Endothelial cell of umbilical vein (primary cell): Measurements from ENCODE around the gene HECA. TPM values are rescaled to one million over a fixed set of nuclear protein-coding genes. Genes with fewer than 3 reads are reported as not detected.

Experiments used
- BruUV-seq: library from RNA; stranded (reverse); fragments of 400-500 nt; replicated peaks from 2 replicates; lab custom pipeline; 2021; lab: Mats Ljungman, UMichigan
- CTCF ChIA-PET: fragments of 300-600, 350-600 bp; sonication (Branson Sonifier 250); formaldehyde crosslinking; loops from one replicate; lab custom pipeline; 2021; ENCODE audit warnings: antibody characterized with exemption, inconsistent platforms; lab: Charles Lee
- POLR2A ChIA-PET: fragments of 300-600, 350-600 bp; sonication (Branson Sonifier 250); formaldehyde crosslinking; loops from one replicate; lab custom pipeline; 2021; ENCODE audit warnings: antibody characterized with exemption, inconsistent platforms; lab: Charles Lee
- DNase-seq: peaks from one replicate; pipeline ENCODE4 v3.0.0-alpha.2; 2011; ENCODE audit warnings: low read depth, low spot score
- FAIRE-seq: peaks from 2 replicates; lab custom pipeline; 2011; peaks lifted over from hg19 to GRCh38; lab: Jason Lieb, UNC
- H2AFZ ChIP-seq: 2 replicates; pipeline ENCODE4 v1.6.0; 2012; ENCODE audit warnings: low read depth, low read length, control low read depth, inconsistent platforms
- H3K27ac ChIP-seq: 2 replicates; pipeline ENCODE4 v1.5.1; 2011; ENCODE audit warnings: low read depth, mild to moderate bottlenecking, control low read depth, low read length, moderate library complexity; ENCODE audit not compliant: insufficient read depth
- H3K27me3 ChIP-seq, 2 experiments: 2 replicates each; pipeline versions ENCODE4 v1.6.0 to v1.6.1; 2011; ENCODE audit warnings: low read length in 2 of 2, mixed read lengths in 1 of 2; ENCODE audit not compliant: control insufficient read depth in 2 of 2, insufficient read depth in 2 of 2
- H3K36me3 ChIP-seq, 2 experiments: 2 replicates in 1 of 2; 3 replicates in 1 of 2; pipeline ENCODE4 v1.5.1; 2011; ENCODE audit warnings: low read length in 2 of 2, mild to moderate bottlenecking in 1 of 2, moderate library complexity in 1 of 2; ENCODE audit not compliant: control insufficient read depth in 2 of 2, insufficient read depth in 2 of 2; ENCODE audit errors: extremely low read depth in 1 of 2
- H3K4me1 ChIP-seq: 3 replicates; pipeline ENCODE4 v1.5.1; 2011; ENCODE audit warnings: mild to moderate bottlenecking, low read length; ENCODE audit not compliant: control insufficient read depth, insufficient read depth; ENCODE audit errors: extremely low read depth
- H3K4me2 ChIP-seq: 2 replicates; pipeline ENCODE4 v1.6.1; 2011; ENCODE audit warnings: low read length, control low read depth, mixed read lengths; ENCODE audit not compliant: insufficient read depth
- H3K4me3 ChIP-seq, 3 experiments: fragments of 200-600 bp in 1 of 3; sonication (generic), shearing (Covaris generic) in 1 of 3; replicated peaks in 1 of 3; 2 replicates each; pipeline ENCODE4 v1.5.1; 2011 to 2016; ENCODE audit warnings: control low read depth in 3 of 3, low read length in 3 of 3, mild to moderate bottlenecking in 2 of 3, inconsistent platforms in 1 of 3, low read depth in 1 of 3, moderate library complexity in 1 of 3; ENCODE audit not compliant: insufficient read depth in 1 of 3
- H3K79me2 ChIP-seq: 2 replicates; pipeline ENCODE4 v1.6.0; 2012; ENCODE audit warnings: low read length, inconsistent platforms; ENCODE audit not compliant: control insufficient read depth, insufficient read depth
- H3K9ac ChIP-seq: replicated peaks from 2 replicates; pipeline ENCODE3; 2011; ENCODE audit warnings: low read length, control low read depth; ENCODE audit not compliant: insufficient read depth; ENCODE audit errors: extremely low read depth
- H3K9me1 ChIP-seq: replicated peaks from 3 replicates; pipeline ENCODE4 v1.6.0; 2011; ENCODE audit warnings: mild to moderate bottlenecking, low read length; ENCODE audit not compliant: control insufficient read depth, insufficient read depth; ENCODE audit errors: extremely low read depth
- H3K9me3 ChIP-seq: replicated peaks from 2 replicates; pipeline ENCODE4 v1.5.1; 2012; ENCODE audit warnings: low read length, inconsistent platforms; ENCODE audit not compliant: control insufficient read depth, insufficient read depth
- H4K20me1 ChIP-seq: replicated peaks from 2 replicates; pipeline ENCODE3; 2011; ENCODE audit warnings: mild to moderate bottlenecking, low read length; ENCODE audit not compliant: control insufficient read depth, insufficient read depth; ENCODE audit errors: extremely low read depth
- CTCF ChIP-seq, 2 donors: IDR thresholded peaks; 1 replicate in 1 of 2; 2 replicates in 1 of 2; pipeline ENCODE4 v1.5.1; 2011; ENCODE audit warnings: low read length in 2 of 2, mild to moderate bottlenecking in 2 of 2, moderate library complexity in 2 of 2, control low read depth in 1 of 2, inconsistent platforms in 1 of 2, low read depth in 1 of 2; ENCODE audit not compliant: insufficient read depth in 1 of 2; ENCODE audit errors: extremely low read depth in 1 of 2
- EZH2 ChIP-seq: IDR thresholded peaks from 2 replicates; pipeline ENCODE4 v1.6.1; 2012; ENCODE audit warnings: borderline replicate concordance, low read depth, mild to moderate bottlenecking, moderate library complexity, low read length, inconsistent platforms; ENCODE audit not compliant: severe bottlenecking
- FOS ChIP-seq: IDR thresholded peaks from 2 replicates; pipeline ENCODE4 v1.6.1; 2011; ENCODE audit warnings: mild to moderate bottlenecking, low read length, moderate library complexity, borderline replicate concordance; ENCODE audit not compliant: insufficient read depth
- GATA2 ChIP-seq: IDR thresholded peaks from 2 replicates; pipeline ENCODE4 v1.7.0; 2011; ENCODE audit warnings: low read depth, mild to moderate bottlenecking, moderate library complexity, mixed read lengths, low read length; ENCODE audit not compliant: insufficient read length, insufficient read depth
- JUN ChIP-seq: IDR thresholded peaks from 2 replicates; pipeline ENCODE4 v1.6.1; 2011; ENCODE audit warnings: borderline replicate concordance, low read depth; ENCODE audit not compliant: insufficient read length, insufficient read depth
- MAX ChIP-seq: IDR thresholded peaks from 2 replicates; pipeline ENCODE4 v1.6.1; 2011; ENCODE audit not compliant: insufficient read depth, insufficient read length
- MYC ChIP-seq: IDR thresholded peaks from one replicate; pipeline ENCODE4 v1.6.1; 2011; ENCODE audit warnings: mild to moderate bottlenecking, low read depth, low read length
- POLR2A ChIP-seq: IDR thresholded peaks from 2 replicates; pipeline ENCODE4 v1.6.1; 2012; ENCODE audit warnings: low read depth, mild to moderate bottlenecking, control low read depth, low read length
- POLR2AphosphoS5 ChIP-seq: IDR thresholded peaks from 2 replicates; pipeline ENCODE4 v1.6.1; 2012; ENCODE audit warnings: low read depth, mild to moderate bottlenecking, control low read depth, low read length, moderate library complexity; ENCODE audit not compliant: insufficient read depth
- dilution Hi-C: fragments of 300-500 bp; cut with MboI; formaldehyde crosslinking; loops from one replicate; pipeline ENCODE4 v1.15.0; 2019; ENCODE audit warnings: low sequenced_read_pairs; ENCODE audit not compliant: extremely low pct_ligation_motif_present
- intact Hi-C: fragments of 100-400 bp; cut with micrococcal nuclease; formaldehyde crosslinking; loops from one replicate; pipeline ENCODE4 v1.10.0; 2022
- polyA plus RNA-seq, 4 experiments: library from polyadenylated mRNA; depleted of rRNA in 3 of 4; stranded (reverse) in 3 of 4; unstranded in 1 of 4; fragments of >200 nt; gene quantifications; 2 replicates each; pipeline versions ENCODE4 v1.2.1 to v1.2.3, GENCODE V29; 2011 to 2012; ENCODE audit warnings: missing spikeins in 1 of 4
- total RNA-seq: library from RNA; stranded (reverse); gene quantifications from 2 replicates; pipeline ENCODE4 v1.2.3, GENCODE V29; 2021

Gene HECA
- total and polyA plus RNA-seq, 2 donors (not counting 3 experiments of a cell fraction or from before 2014, with no cell fraction given) = 5.8 to 16.7 TPM

- Histone ChIP-seq H3K9me3 (no peaks in the 10 kb centered on the region), H3K4me3 (no peak overlapping the region), H3K36me3 (no peaks in the 10 kb centered on the region), H3K27me3 (peaks cover 2% of the 10 kb centered on the region in 2 experiments), H3K79me2 (peaks cover 17% of the 10 kb centered on the region), H4K20me1 (no peaks in the 10 kb centered on the region), H3K9ac (no peak overlapping the region), H3K4me1 (peaks cover 4% of the 10 kb centered on the region), H3K9me1 (no peaks in the 10 kb centered on the region), H3K27ac (no peak overlapping the region), H2AFZ (no peak overlapping the region), H3K4me2 (no peak overlapping the region)
- no peak for DNase-seq
- CTCF ChIA-PET = interaction anchor here (1.1 to 1.3 kb wide), 3 partner anchors 12 to 96 kb away, joined by 4 read pairs; no protein-coding TSS in a partner anchor
- intact Hi-C loops (loop anchor here (2.0 kb wide), 1 partner anchor 105 kb away; the partner anchor contains the start of gene ABRACL), dilution Hi-C loops (no loop called here)
- FAIRE-seq = no peak
- BruUV-seq = no TSS peak
- TF ChIP-seq EZH2 (no peak), JUN (no peak), MYC (no peak), FOS (no peak), POLR2AphosphoS5 (no peak), MAX (no peak), POLR2A (no peak), CTCF (IDR thresholded peaks at IDR 0.05; ENCODE audit: extremely low read depth in 1 of 2, insufficient read depth in 1 of 2, low read depth in 1 of 2, low read length in 2 of 2) (no peak), GATA2 (no peak)
- POLR2A ChIA-PET = no interaction called here
Observed at GRCh38 chr6:139134064-139134395, 850 bp upstream of the HECA start.
